Muscle of leg (tissue), 11 donors: ENCODE data around the gene SMAD3. TPM values are rescaled to one million over a fixed set of nuclear protein-coding genes. Genes with fewer than 3 reads are reported as not detected.

Experiments used
- DNase-seq: peaks from one replicate; pipeline ENCODE4 v3.0.0; 2013
- H3K27ac ChIP-seq: one replicate; pipeline ENCODE4 v1.5.1; 2013; ENCODE audit warnings: mild to moderate bottlenecking, low read length, control low read depth
- H3K27me3 ChIP-seq: one replicate; pipeline ENCODE4 v1.6.1; 2013; ENCODE audit warnings: low read length; ENCODE audit not compliant: control insufficient read depth, insufficient read depth
- H3K36me3 ChIP-seq: one replicate; pipeline ENCODE4 v1.6.1; 2013; ENCODE audit warnings: low read length; ENCODE audit not compliant: control insufficient read depth, insufficient read depth
- H3K4me1 ChIP-seq: one replicate; pipeline ENCODE4 v1.6.1; 2013; ENCODE audit warnings: low read length; ENCODE audit not compliant: control insufficient read depth, insufficient read depth
- H3K4me3 ChIP-seq: one replicate; pipeline ENCODE4 v1.5.1; 2013; ENCODE audit warnings: low read length, control low read depth
- H3K9me3 ChIP-seq: replicated peaks from 2 replicates; pipeline ENCODE4 v1.6.1; 2013; ENCODE audit warnings: low read depth, low read length; ENCODE audit not compliant: control insufficient read depth
- WGBS: methylation state at CpG from one replicate; pipeline ENCODE4 v1.1.5; 2013; ENCODE audit warnings: missing lambda C conversion rate; ENCODE audit not compliant: insufficient coverage; 5-methylcytosine and 5-hydroxymethylcytosine counted together
- polyA plus RNA-seq, 8 donors: library from polyadenylated mRNA; unstranded; fragments of 120-200 nt; gene quantifications; one replicate each; pipeline versions ENCODE4 v1.2.1 to v1.2.3, GENCODE V29; 2013; ENCODE audit warnings: inconsistent platforms in 1 of 8, low replicate concordance in 1 of 8; ENCODE audit not compliant: insufficient read length in 8 of 8, insufficient read depth in 1 of 8
- total RNA-seq: library from RNA; stranded (reverse); fragments of 120-200 nt; gene quantifications from one replicate; pipeline ENCODE4 v1.2.4, GENCODE V29; 2013

Gene SMAD3
- total and polyA plus RNA-seq, 9 donors, result 18.3 to 34.0 (median 25.8) TPM

DNA sequence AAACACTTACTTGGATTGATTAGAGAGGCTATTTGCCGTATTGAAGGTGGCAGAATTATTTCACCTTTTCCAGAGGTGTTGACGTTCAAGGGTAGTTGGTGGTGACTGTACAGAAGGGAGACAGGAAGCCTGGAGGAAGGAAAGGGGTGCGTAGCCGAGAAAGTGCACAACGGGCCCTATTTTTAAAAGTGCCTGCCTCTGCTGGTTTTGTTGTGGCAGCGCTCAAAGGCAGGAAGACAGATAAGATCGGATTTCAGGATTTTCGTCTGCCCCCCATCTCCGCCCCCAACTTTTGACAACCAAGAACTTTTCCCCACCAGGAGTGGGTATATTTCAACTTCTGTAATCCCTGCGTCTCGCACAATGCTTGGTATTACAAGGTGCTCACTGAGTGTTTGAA is 38.5 kb downstream of the SMAD3 start:
- Histone ChIP-seq H3K27me3 (no peaks in the 10 kb centered on the region), H3K4me3 (no peak overlapping the region)

DNA sequence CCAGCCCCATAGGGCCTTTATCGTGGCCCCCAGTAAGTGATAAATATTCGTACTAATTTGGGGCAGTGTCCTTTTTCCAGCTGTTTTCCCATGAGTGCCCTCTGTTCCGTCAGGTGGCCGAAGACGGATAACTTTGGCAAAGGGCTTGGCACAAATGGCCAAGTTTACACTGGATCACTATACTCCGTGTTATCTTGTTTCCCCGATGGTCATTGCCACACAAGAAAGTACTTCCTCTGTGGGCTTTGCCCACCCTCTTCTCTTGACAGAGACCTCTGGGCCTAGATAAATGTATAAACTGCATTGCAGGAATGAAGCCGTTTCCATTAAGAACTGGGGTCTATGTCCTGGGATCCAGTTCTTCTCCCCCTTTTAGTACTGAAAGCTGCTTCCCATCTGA is 39.1 kb downstream of the SMAD3 start:
- Histone ChIP-seq H3K27me3 (no peaks in the 10 kb centered on the region), H3K4me1 (peaks cover 61% of the 10 kb centered on the region), H3K4me3 (no peak overlapping the region), H3K9me3 (no peaks in the 10 kb centered on the region), H3K27ac (no peak overlapping the region), H3K36me3 (peaks cover 2% of the 10 kb centered on the region)
- WGBS, result 20% methylated on average over 1 of the region's 8 CpGs
- DNase-seq, result no peak

More for the DNA sequence above, 38.5 kb downstream of the SMAD3 start:
- DNase-seq, result no peak
- Histone ChIP-seq H3K27ac (no peak overlapping the region), H3K36me3 (peaks cover 2% of the 10 kb centered on the region), H3K4me1 (peaks cover 57% of the 10 kb centered on the region), H3K9me3 (no peaks in the 10 kb centered on the region)
- WGBS, result 38% methylated on average over 7 of the region's 11 CpGs

DNA sequence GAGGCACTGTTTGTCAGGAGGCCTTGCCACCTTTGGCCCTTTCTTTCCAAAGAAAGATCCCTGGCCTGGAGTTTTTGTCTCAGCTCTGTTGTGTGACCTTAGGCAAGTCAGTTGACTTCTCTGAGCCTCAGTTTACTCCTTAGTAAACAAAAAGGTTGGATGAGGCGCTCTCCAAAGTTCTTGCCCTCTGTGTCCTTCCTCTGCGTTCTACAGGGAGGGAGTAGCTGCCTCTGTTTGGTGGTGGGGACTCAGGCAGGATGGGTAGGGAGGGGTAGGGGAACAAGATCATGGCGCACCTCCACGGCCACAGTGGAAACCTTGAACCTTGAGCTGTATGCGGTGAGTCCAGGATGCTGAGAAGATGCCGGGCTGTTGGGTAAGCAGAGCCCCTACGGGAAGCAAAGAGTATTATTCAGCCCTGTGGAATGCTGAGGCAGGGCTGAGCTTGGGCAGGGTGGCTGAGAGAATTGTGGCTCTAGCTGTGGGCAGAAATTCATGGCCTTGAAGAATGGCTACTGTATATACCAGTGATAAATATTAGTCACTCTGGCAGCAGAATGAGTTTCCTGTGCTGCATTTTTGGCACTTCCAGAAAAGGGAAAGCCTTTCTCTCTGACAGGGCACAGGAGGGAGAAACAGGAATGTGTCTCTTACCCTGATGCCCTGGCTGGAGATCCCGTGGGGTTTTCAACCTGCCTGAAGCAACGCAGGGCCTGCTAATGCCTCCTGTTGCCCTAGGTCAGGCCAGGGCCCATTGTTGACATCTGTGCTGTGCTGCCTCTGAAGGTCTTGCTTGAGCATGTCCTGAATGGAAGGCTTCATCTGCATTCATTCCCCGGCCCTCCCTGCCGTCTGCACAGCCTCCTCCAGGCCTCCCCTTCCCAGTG is 39.9 kb downstream of the SMAD3 start:
- Histone ChIP-seq H3K4me3 (no peak overlapping the region), H3K27me3 (no peaks in the 10 kb centered on the region)
- DNase-seq, result no peak

DNA sequence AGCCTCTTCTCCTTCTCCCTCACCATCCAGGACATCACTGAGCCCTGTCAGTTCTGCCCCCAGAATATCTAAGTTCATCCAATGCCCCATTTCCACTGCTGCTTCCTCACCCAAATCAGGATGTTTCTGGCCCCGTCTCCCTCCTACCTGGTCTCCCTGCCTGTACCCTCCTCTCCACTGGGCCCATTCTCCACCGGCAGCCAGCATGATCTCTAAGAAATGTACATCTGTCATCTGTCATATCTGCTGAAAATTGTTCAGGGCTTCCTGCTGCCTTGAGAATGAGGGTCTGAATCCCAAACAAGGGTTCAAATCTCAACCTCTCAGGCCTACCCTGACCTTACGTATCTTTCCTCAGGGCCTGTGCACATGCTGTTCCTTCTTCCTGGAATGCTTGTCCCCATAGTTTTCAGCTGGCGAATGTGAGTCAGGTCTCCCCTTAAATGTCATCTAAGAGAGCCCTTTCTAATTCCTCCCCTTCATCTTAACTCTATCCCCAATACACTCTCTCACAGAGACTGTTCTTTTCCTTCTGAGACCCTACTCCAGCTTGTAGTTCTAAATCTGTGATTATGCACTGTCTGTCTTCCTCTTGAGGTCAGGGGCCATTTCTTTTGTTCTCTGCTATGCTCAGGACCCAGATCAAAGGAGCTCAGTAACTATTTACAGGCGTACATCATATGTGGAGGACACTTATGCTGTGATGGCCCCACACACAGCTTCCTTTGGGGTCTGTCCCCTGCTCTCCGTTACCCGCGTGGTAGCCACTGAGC is 40.8 kb downstream of the SMAD3 start:
- H3K27ac ChIP-seq, result no peak overlapping the region
- H3K9me3 ChIP-seq, result peaks cover 3% of the 10 kb centered on the region
- no peaks in the 10 kb centered on the region for H3K27me3 ChIP-seq
- no peak for DNase-seq
- peaks cover 71% of the 10 kb centered on the region for H3K4me1 ChIP-seq
- H3K36me3 ChIP-seq, result peaks cover 2% of the 10 kb centered on the region
- 83% methylated on average over 5 of the region's 8 CpGs for WGBS
- no peak overlapping the region for H3K4me3 ChIP-seq

More for the DNA sequence above, 39.9 kb downstream of the SMAD3 start:
- 64% methylated on average over 10 of the region's 11 CpGs for WGBS
- Histone ChIP-seq H3K27ac (no peak overlapping the region), H3K9me3 (no peaks in the 10 kb centered on the region), H3K4me1 (peaks cover 69% of the 10 kb centered on the region), H3K36me3 (peaks cover 2% of the 10 kb centered on the region)

DNA sequence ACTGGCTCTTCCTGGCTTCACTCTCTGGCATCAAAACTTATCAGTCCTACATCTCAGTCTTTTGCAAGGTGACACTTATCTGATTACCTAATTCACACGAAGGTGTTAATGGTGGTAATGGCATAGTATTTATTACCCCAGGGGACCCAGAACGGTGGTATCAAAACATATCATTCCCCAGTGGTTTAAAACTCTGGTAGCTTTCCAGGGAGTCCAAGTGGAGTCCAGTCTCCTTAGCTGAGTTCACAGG is 41.3 kb downstream of the SMAD3 start:
- no peak overlapping the region for H3K27ac ChIP-seq
- H3K4me1 ChIP-seq, result peaks cover 71% of the 10 kb centered on the region
- no peak overlapping the region for H3K4me3 ChIP-seq
- no peaks in the 10 kb centered on the region for H3K27me3 ChIP-seq
- peaks cover 2% of the 10 kb centered on the region for H3K36me3 ChIP-seq
- H3K9me3 ChIP-seq, result peaks cover 7% of the 10 kb centered on the region
- WGBS, result 0% methylated on average over 1 of the region's 2 CpGs
- DNase-seq, result no peak

DNA sequence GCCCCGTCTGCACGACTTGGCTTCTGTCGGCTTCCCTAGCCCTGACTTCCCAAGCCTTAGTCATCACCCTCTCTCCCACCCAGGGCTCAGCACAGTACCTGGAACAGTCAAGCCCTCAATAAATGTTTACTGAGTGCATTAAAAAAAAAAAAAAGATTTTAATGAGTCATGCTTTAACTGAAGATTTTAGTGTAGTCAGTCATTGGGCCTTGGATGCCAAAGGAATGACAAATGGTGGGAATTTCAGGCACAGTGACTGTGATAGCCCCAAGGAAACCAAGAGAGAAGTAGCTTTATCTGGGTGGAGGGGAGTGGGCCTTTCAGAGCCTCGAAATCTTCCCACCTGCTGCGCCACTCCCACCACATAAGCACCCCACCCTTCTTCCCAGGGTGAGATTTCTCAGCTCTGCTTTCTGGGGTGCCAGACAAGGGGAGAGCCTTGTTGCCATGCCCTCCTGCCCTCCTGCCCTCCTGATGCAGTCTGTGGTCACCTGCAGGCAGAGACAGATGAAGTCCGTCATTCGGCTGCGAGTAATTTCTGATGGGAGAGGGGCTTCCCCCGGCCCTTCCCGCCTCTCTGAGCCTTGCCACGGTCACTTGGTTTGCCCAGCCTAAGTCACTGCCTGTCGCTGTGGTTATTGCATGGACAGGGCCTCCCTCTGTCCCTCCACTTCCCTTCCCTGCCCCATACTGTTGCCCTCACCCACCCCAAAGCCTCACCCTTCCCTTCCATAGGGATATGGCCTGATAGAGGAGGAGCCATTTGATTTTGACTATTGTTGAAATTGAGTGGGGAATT is 41.8 kb downstream of the SMAD3 start:
- no peak overlapping the region for H3K4me3 ChIP-seq
- H3K36me3 ChIP-seq, result peaks cover 2% of the 10 kb centered on the region
- no peak overlapping the region for H3K27ac ChIP-seq
- H3K9me3 ChIP-seq, result peaks cover 7% of the 10 kb centered on the region
- DNase-seq, result peak; percentile 42
- WGBS, result 64% methylated on average over 5 of the region's 12 CpGs
- H3K27me3 ChIP-seq, result no peaks in the 10 kb centered on the region
- peaks cover 69% of the 10 kb centered on the region for H3K4me1 ChIP-seq

DNA sequence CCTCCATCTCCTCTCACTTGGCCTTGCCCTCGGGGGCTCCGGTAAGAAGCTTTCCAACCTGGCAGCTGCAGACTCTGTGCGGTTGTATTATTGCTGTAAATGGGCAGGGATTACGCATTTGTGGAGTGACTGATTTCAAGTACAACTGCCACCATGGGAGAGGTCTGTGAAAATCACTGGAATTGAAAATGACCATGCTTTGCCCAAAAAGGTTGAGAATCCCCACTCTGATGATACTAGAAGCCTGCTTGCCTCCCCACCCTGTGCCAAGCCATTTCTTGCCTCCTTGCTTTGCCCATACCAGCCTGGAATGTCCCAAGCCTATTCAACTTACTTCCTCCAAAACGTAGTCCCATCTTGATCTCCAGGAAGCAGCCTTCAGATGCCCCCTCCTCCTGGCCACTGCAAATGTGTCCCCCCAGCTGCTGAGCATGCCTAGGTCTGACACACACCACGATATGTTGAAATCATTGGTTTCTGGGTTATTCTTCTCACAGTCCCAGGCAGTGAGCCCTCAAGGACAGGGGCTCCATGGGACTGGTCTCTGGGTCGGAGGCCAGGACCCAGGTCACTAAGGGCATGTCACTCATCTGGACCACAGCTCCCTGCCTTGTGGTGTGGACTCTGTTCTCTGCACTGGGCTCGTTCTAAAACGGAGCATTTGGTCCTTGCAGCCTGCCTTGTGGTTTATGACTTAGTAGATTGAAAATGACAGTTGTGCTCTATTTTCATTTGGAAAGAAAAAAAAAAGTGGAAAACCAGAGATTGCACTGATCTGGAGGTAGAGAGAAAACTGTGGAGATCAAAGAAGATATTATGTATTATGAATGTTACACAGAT is 42.9 kb downstream of the SMAD3 start:
- no peak overlapping the region for H3K27ac ChIP-seq
- peaks cover 2% of the 10 kb centered on the region for H3K36me3 ChIP-seq
- H3K9me3 ChIP-seq, result peaks cover 7% of the 10 kb centered on the region
- peaks cover 61% of the 10 kb centered on the region for H3K4me1 ChIP-seq
- no peak for DNase-seq
- H3K4me3 ChIP-seq, result no peak overlapping the region
- 72% methylated on average over 5 of the region's 9 CpGs for WGBS
- H3K27me3 ChIP-seq, result no peaks in the 10 kb centered on the region

DNA sequence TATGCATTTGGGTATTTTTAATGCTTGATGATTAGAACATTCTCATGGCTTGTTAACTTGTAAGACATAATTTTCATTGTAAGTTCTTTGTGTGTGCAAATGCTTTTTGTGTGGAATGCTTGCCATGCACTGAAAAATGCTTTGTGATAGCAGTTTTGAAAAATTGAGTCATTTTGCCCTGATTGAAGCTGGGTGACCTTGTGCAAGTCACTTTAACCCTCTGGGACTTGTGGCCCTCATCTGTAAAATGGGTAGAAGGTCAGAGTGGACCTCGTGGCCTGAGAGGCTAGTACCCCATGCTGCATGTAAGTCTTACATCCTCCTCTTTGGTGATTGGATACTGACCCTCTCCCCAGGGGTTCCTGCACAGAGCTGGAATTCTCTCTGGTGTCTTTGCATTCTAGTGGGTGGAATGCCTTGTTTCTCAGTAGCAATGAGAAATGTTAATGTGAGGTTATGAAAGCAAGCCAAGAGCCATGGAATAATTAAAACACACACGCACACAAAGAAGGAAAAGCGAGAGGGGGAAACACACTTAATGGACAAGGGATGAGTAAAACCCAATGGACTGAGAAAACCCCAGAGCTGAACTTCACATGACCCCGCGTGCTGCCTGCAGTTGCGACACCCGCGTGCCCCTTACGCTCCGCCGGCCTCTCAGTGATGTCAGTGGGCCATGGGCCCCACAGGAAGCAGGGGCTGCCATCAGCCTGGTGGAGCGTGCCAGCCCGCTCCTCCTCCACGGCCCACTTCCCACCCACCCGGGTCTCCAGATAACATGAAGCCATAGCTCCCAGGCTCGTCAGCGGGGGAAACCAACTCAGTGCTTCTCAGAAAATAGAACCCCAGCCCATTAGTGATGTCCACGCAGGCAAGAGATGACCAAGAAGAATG is 44.0 kb downstream of the SMAD3 start:
- peak; percentile 71 for DNase-seq
- peaks cover 7% of the 10 kb centered on the region for H3K9me3 ChIP-seq
- H3K27me3 ChIP-seq, result no peaks in the 10 kb centered on the region
- no peak overlapping the region for H3K4me3 ChIP-seq
- 27% methylated on average over 8 of the region's 18 CpGs for WGBS
- peak overlapping the region; percentile 32 for H3K27ac ChIP-seq
- peaks cover 2% of the 10 kb centered on the region for H3K36me3 ChIP-seq
- H3K4me1 ChIP-seq, result peaks cover 51% of the 10 kb centered on the region

DNA sequence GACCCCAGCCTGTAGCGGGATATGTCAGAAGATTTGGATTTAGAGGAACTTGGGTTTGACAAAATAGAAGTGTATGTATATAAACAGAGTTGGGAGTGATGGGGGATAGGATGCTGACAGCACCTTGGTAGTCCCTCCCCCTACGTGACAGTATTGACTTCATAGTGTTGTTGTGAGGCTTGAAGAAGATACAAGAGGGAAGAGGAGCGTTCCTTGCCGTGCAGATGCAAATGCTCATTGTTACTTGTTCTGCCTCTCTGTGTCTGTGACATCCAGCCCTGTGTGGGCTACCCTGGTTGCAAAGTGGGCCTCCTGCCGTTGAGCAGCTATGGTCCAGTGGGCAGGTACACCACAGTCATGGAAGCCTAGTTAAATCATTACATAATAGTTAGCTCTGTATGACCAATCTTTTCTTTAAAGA is 45.0 kb downstream of the SMAD3 start:
- Histone ChIP-seq H3K27me3 (no peaks in the 10 kb centered on the region), H3K27ac (no peak overlapping the region), H3K4me1 (peaks cover 51% of the 10 kb centered on the region), H3K9me3 (peaks cover 7% of the 10 kb centered on the region), H3K36me3 (peaks cover 2% of the 10 kb centered on the region), H3K4me3 (no peak overlapping the region)
- DNase-seq, result no peak
- 78% methylated on average over 2 of the region's 5 CpGs for WGBS
